ENCODE data around the gene FIS1. TPM values are rescaled to one million over a fixed set of nuclear protein-coding genes. Genes with fewer than 3 reads are reported as not detected.
A peak's percentile ranks its signal among the peaks of the same experiment; 100 is the strongest.

The FIS1 gene
- total and polyA plus RNA-seq, 4 experiments from 2014 or later = 100 to 198 (median 145) TPM

- H3K36me3 ChIP-seq (ENCODE audit: insufficient read depth, low read length) = no peaks in the 10 kb centered on the region
- H3K4me1 ChIP-seq (ENCODE audit: insufficient read depth, low read length) = peaks cover 10% of the 10 kb centered on the region
- no peak overlapping the region for H3K4me3 ChIP-seq (ENCODE audit: low read length in 2 of 2)
- peak overlapping the region in 1 of 7 donors; percentile 13 for H3K27ac Mint-ChIP-seq
- CTCF ChIA-PET (ENCODE audit: partially characterized antibody) = no interaction called here
- intact Hi-C loops (cut with micrococcal nuclease) = loop anchor here (10.0 kb wide), 1 partner anchor 47 kb away; the partner anchor contains the start of gene VGF
- H3K4me3 Mint-ChIP-seq = no peak overlapping the region
- no peaks in the 10 kb centered on the region for H3K9me3 ChIP-seq (ENCODE audit: control insufficient read depth in 1 of 2, low read length in 2 of 2)
- H3K9me3 Mint-ChIP-seq = no peaks in the 10 kb centered on the region
- peaks cover 13 to 27% of the 10 kb centered on the region in 2 donors for H3K36me3 Mint-ChIP-seq
- POLR2A ChIA-PET (ENCODE audit: partially characterized antibody) = no interaction called here
- no peak overlapping the region for H3K27ac ChIP-seq (ENCODE audit: low read depth, low read length)
- no peaks in the 10 kb centered on the region for H3K27me3 ChIP-seq (ENCODE audit: insufficient read depth, low read length)
- H3K4me1 Mint-ChIP-seq = peaks cover 6 to 19% (median 11%) of the 10 kb centered on the region in 4 donors
- no peak for DNase-seq
- H3K27me3 Mint-ChIP-seq = no peaks in the 10 kb centered on the region
Measured at GRCh38 chr7:101212014-101212413, 32.9 kb downstream of the FIS1 start.

- no peaks in the 10 kb centered on the region for H3K9me3 ChIP-seq (ENCODE audit: control insufficient read depth in 1 of 2, low read length in 2 of 2)
- no peak for DNase-seq
- POLR2A ChIA-PET (ENCODE audit: partially characterized antibody) = no interaction called here
- H3K4me1 Mint-ChIP-seq = peaks cover 3 to 14% (median 7%) of the 10 kb centered on the region in 4 donors
- H3K27ac Mint-ChIP-seq = peak overlapping the region in 1 of 7 donors; percentile 13
- H3K27me3 ChIP-seq (ENCODE audit: insufficient read depth, low read length) = no peaks in the 10 kb centered on the region
- H3K4me3 Mint-ChIP-seq = no peak overlapping the region
- H3K27ac ChIP-seq (ENCODE audit: low read depth, low read length) = no peak overlapping the region
- CTCF ChIA-PET (ENCODE audit: partially characterized antibody) = no interaction called here
- H3K27me3 Mint-ChIP-seq = no peaks in the 10 kb centered on the region
- peaks cover 6% of the 10 kb centered on the region for H3K4me1 ChIP-seq (ENCODE audit: insufficient read depth, low read length)
- no peaks in the 10 kb centered on the region for H3K9me3 Mint-ChIP-seq
- no peak overlapping the region for H3K4me3 ChIP-seq (ENCODE audit: low read length in 2 of 2)
- H3K36me3 Mint-ChIP-seq = peaks cover 13 to 27% of the 10 kb centered on the region in 2 donors
- H3K36me3 ChIP-seq (ENCODE audit: insufficient read depth, low read length) = no peaks in the 10 kb centered on the region
- intact Hi-C loops (cut with micrococcal nuclease) = loop anchor here (10.0 kb wide), 1 partner anchor 47 kb away; the partner anchor contains the start of gene VGF
Measured at GRCh38 chr7:101211501-101211900, 33.4 kb downstream of the FIS1 start.

- Histone ChIP-seq H3K27ac (ENCODE audit: low read depth, low read length) (no peak overlapping the region), H3K36me3 (ENCODE audit: insufficient read depth, low read length) (no peaks in the 10 kb centered on the region), H3K9me3 (ENCODE audit: control insufficient read depth in 1 of 2, low read length in 2 of 2) (no peaks in the 10 kb centered on the region), H3K4me1 (ENCODE audit: insufficient read depth, low read length) (no peaks in the 10 kb centered on the region), H3K27me3 (ENCODE audit: insufficient read depth, low read length) (no peaks in the 10 kb centered on the region), H3K4me3 (ENCODE audit: low read length in 2 of 2) (no peak overlapping the region)
- no peaks in the 10 kb centered on the region for H3K27me3 Mint-ChIP-seq
- H3K27ac Mint-ChIP-seq = peak overlapping the region in 1 of 7 donors; percentile 6
- peaks cover 19 to 29% of the 10 kb centered on the region in 2 donors for H3K36me3 Mint-ChIP-seq
- POLR2A ChIA-PET (ENCODE audit: partially characterized antibody) = no interaction called here
- intact Hi-C loops (cut with micrococcal nuclease) = loop anchor here (10.0 kb wide), 1 partner anchor 45 kb away; the partner anchor contains the start of gene VGF
- no peaks in the 10 kb centered on the region for H3K9me3 Mint-ChIP-seq
- peaks cover 0 to 2% (median 0%) of the 10 kb centered on the region in 4 donors for H3K4me1 Mint-ChIP-seq
- CTCF ChIA-PET (ENCODE audit: partially characterized antibody) = no interaction called here
- no peak for DNase-seq
- H3K4me3 Mint-ChIP-seq = no peak overlapping the region
Measured at GRCh38 chr7:101210143-101210542, 34.7 kb downstream of the FIS1 start.

- Histone ChIP-seq H3K27ac (ENCODE audit: low read depth, low read length) (no peak overlapping the region), H3K36me3 (ENCODE audit: insufficient read depth, low read length) (no peaks in the 10 kb centered on the region), H3K4me3 (ENCODE audit: low read length in 2 of 2) (no peak overlapping the region), H3K9me3 (ENCODE audit: control insufficient read depth in 1 of 2, low read length in 2 of 2) (no peaks in the 10 kb centered on the region), H3K27me3 (ENCODE audit: insufficient read depth, low read length) (no peaks in the 10 kb centered on the region), H3K4me1 (ENCODE audit: insufficient read depth, low read length) (no peaks in the 10 kb centered on the region)
- Mint-ChIP-seq H3K27ac (no peak overlapping the region), H3K9me3 (no peaks in the 10 kb centered on the region), H3K27me3 (peaks cover 0 to 2% of the 10 kb centered on the region in 2 donors), H3K4me1 (peaks cover under 1 to 6% (median 3%) of the 10 kb centered on the region in 4 donors), H3K4me3 (no peak overlapping the region), H3K36me3 (peaks cover 19 to 32% of the 10 kb centered on the region in 2 donors)
- ChIA-PET CTCF (ENCODE audit: partially characterized antibody) (interaction anchor here (0.7 to 2.0 kb wide), 2 partner anchors 9 to 16 kb away, joined by 3 to 8 read pairs; partner anchors contain the start of gene PLOD3), POLR2A (ENCODE audit: partially characterized antibody) (no interaction called here)
- intact Hi-C loops (cut with micrococcal nuclease) = no loop called here
- no peak for DNase-seq
Measured at GRCh38 chr7:101208794-101209193, 36.1 kb downstream of the FIS1 start.

- Histone ChIP-seq H3K27ac (ENCODE audit: low read depth, low read length) (no peak overlapping the region), H3K4me3 (ENCODE audit: low read length in 2 of 2) (no peak overlapping the region), H3K27me3 (ENCODE audit: insufficient read depth, low read length) (no peaks in the 10 kb centered on the region), H3K4me1 (ENCODE audit: insufficient read depth, low read length) (peaks cover 8% of the 10 kb centered on the region), H3K36me3 (ENCODE audit: insufficient read depth, low read length) (no peaks in the 10 kb centered on the region), H3K9me3 (ENCODE audit: control insufficient read depth in 1 of 2, low read length in 2 of 2) (no peaks in the 10 kb centered on the region)
- Mint-ChIP-seq H3K36me3 (peaks cover 19 to 32% of the 10 kb centered on the region in 2 donors), H3K27ac (peak overlapping the region in 1 of 7 donors; percentile 67), H3K9me3 (no peaks in the 10 kb centered on the region), H3K4me1 (peaks cover 5 to 13% (median 9%) of the 10 kb centered on the region in 4 donors), H3K4me3 (no peak overlapping the region), H3K27me3 (peaks cover 3 to 4% of the 10 kb centered on the region in 2 donors)
- DNase-seq = no peak
- ChIA-PET POLR2A (ENCODE audit: partially characterized antibody) (interaction anchor here (1.6 kb wide), 1 partner anchor 10 kb away, joined by 4 read pairs; the partner anchor contains the start of genes PLOD3 and ZNHIT1), CTCF (ENCODE audit: partially characterized antibody) (interaction anchor here (1.5 to 2.0 kb wide), 2 partner anchors 15 to 63 kb away, joined by 4 to 8 read pairs; no protein-coding TSS in a partner anchor)
- intact Hi-C loops (cut with micrococcal nuclease) = no loop called here
Measured at GRCh38 chr7:101207459-101207858, 37.4 kb downstream of the FIS1 start.

GRCh38 chr7:101206665-101207042 is 38.2 kb downstream of the FIS1 start:
- H3K36me3 Mint-ChIP-seq = peaks cover 19 to 32% of the 10 kb centered on the region in 2 donors
- H3K36me3 ChIP-seq (ENCODE audit: insufficient read depth, low read length) = no peaks in the 10 kb centered on the region
- H3K4me3 ChIP-seq (ENCODE audit: low read length in 2 of 2) = no peak overlapping the region
- no peaks in the 10 kb centered on the region for H3K27me3 ChIP-seq (ENCODE audit: insufficient read depth, low read length)
- CTCF ChIA-PET (ENCODE audit: partially characterized antibody) = interaction anchor here (1.5 kb wide), 1 partner anchor 62 kb away, joined by 4 read pairs; no protein-coding TSS in a partner anchor
- H3K27me3 Mint-ChIP-seq = peaks cover 3 to 4% of the 10 kb centered on the region in 2 donors
- no peaks in the 10 kb centered on the region for H3K9me3 ChIP-seq (ENCODE audit: control insufficient read depth in 1 of 2, low read length in 2 of 2)
- H3K27ac ChIP-seq (ENCODE audit: low read depth, low read length) = no peak overlapping the region
- no peaks in the 10 kb centered on the region for H3K9me3 Mint-ChIP-seq
- peaks cover 5 to 15% (median 9%) of the 10 kb centered on the region in 4 donors for H3K4me1 Mint-ChIP-seq
- intact Hi-C loops (cut with micrococcal nuclease) = no loop called here
- peaks cover 8% of the 10 kb centered on the region for H3K4me1 ChIP-seq (ENCODE audit: insufficient read depth, low read length)
- POLR2A ChIA-PET (ENCODE audit: partially characterized antibody) = interaction anchor here (1.6 kb wide), 1 partner anchor 11 kb away, joined by 4 read pairs; the partner anchor contains the start of genes PLOD3 and ZNHIT1
- H3K4me3 Mint-ChIP-seq = no peak overlapping the region
- DNase-seq = no peak
- H3K27ac Mint-ChIP-seq = peak overlapping the region in 1 of 7 donors; percentile 37

GRCh38 chr7:101205901-101206664 is 38.8 kb downstream of the FIS1 start:
- CTCF ChIA-PET (ENCODE audit: partially characterized antibody) = interaction anchor here (1.0 to 3.2 kb wide), 2 partner anchors 12 to 62 kb away, joined by 4 to 8 read pairs; partner anchors contain the start of genes PLOD3 and ZNHIT1
- Mint-ChIP-seq H3K27me3 (peaks cover 3 to 4% of the 10 kb centered on the region in 2 donors), H3K27ac (no peak overlapping the region), H3K36me3 (peaks cover 19 to 30% of the 10 kb centered on the region in 2 donors), H3K9me3 (no peaks in the 10 kb centered on the region), H3K4me1 (peaks cover 5 to 18% (median 10%) of the 10 kb centered on the region in 4 donors), H3K4me3 (peak overlapping the region in 1 of 8 donors; percentile 5)
- POLR2A ChIA-PET (ENCODE audit: partially characterized antibody) = interaction anchor here (1.6 to 3.1 kb wide), 2 partner anchors 12 to 38 kb away, joined by 4 to 16 read pairs; partner anchors contain the start of genes FIS1, PLOD3 and ZNHIT1
- Histone ChIP-seq H3K27ac (ENCODE audit: low read depth, low read length) (no peak overlapping the region), H3K4me3 (ENCODE audit: low read length in 2 of 2) (no peak overlapping the region), H3K4me1 (ENCODE audit: insufficient read depth, low read length) (peaks cover 10% of the 10 kb centered on the region), H3K27me3 (ENCODE audit: insufficient read depth, low read length) (no peaks in the 10 kb centered on the region), H3K9me3 (ENCODE audit: control insufficient read depth in 1 of 2, low read length in 2 of 2) (no peaks in the 10 kb centered on the region), H3K36me3 (ENCODE audit: insufficient read depth, low read length) (no peaks in the 10 kb centered on the region)
- no peak for DNase-seq
- intact Hi-C loops (cut with micrococcal nuclease) = no loop called here
